ENCODE data around the gene XRCC6.

The XRCC6 gene

DNA sequence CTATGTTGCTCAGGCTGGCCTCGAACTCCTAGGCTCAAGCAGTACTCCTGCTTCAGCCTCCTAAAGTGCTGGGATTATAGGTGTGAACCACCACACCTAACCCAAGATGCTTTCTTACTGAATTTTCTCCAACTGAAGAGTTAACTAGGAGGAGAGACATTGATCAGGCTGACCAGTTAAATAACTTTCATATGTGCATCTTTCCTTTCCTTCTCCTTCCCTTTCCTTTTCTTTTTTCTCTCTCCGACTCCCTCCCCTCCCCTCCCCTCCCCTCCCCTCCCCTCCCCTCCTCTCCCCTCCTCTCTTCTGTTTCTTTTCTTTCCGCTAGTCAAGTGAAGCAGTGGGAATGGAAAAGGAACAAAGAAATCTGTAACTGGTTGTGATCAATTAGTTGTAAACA, 26.7 kb downstream of the XRCC6 start:
- Histone ChIP-seq H4K8ac (ENCODE audit: low read depth, low read length) (no peak overlapping the region), H2AK5ac (ENCODE audit: low read length) (no peak overlapping the region), H3K18ac (ENCODE audit: low read length) (no peak overlapping the region), H3K27me3 (ENCODE audit: insufficient read depth, low read length) (no peaks in the 10 kb centered on the region), H3K4me1 (ENCODE audit: control insufficient read depth in 1 of 2, insufficient read depth in 2 of 2, low read length in 2 of 2) (no peaks in the 10 kb centered on the region), H3K36me3 (ENCODE audit: control insufficient read depth in 1 of 2, insufficient read depth in 2 of 2, low read length in 2 of 2) (peaks cover 48 to 63% of the 10 kb centered on the region in 2 experiments), H4K91ac (ENCODE audit: low read depth, low read length) (no peak overlapping the region), H2BK120ac (ENCODE audit: insufficient read depth, low read length, poor library complexity) (no peak overlapping the region), H3K9ac (ENCODE audit: low read length) (no peak overlapping the region), H3K4me2 (ENCODE audit: low read length) (no peak overlapping the region), H2BK5ac (ENCODE audit: low read depth, low read length, poor library complexity) (no peak overlapping the region), H3K79me1 (ENCODE audit: low read length) (no peaks in the 10 kb centered on the region), H2BK12ac (ENCODE audit: low read length) (no peak overlapping the region), H3K27ac (ENCODE audit: low read depth, low read length) (no peak overlapping the region), H3K23ac (ENCODE audit: low read length) (no peak overlapping the region), H3K4me3 (ENCODE audit: low read depth, low read length) (no peak overlapping the region), H4K12ac (ENCODE audit: low read depth, low read length) (no peak overlapping the region), H3K79me2 (ENCODE audit: control insufficient read depth, insufficient read depth, low read length, poor library complexity) (no peaks in the 10 kb centered on the region), H2AFZ (ENCODE audit: insufficient read depth, low read length, poor library complexity) (no peak overlapping the region), H3K4ac (ENCODE audit: low read depth, low read length) (no peak overlapping the region), H3K14ac (ENCODE audit: low read length) (no peak overlapping the region), H3K9me3 (ENCODE audit: insufficient read depth, low read depth, low read length) (no peaks in the 10 kb centered on the region)
- no CpG with 5 or more reads among the region's 3 CpGs for WGBS (ENCODE audit: extremely low coverage, insufficient coverage, insufficient read length)
- DNase-seq = no peak

DNA sequence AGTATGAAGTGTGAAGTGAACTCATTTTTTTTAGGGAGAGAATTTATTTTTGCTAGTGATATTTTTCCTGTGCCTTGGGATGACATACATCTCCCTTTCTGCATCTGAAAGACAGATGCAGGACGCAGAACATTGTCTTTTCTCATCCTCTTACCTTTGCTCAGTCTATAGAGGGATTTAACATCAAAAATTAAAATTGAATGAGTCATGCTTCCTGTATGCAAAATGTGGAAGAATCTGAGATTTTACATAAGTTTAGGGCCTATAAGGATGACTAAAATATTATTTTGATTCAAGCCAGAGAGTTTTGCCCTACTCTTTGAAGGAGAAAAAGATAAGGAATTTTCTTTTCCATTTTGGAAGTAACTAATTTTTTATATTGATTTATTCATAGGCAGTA, 27.3 kb downstream of the XRCC6 start:
- no peak overlapping the region for H2AK5ac ChIP-seq (ENCODE audit: low read length)
- H3K27me3 ChIP-seq (ENCODE audit: insufficient read depth, low read length) = no peaks in the 10 kb centered on the region
- DNase-seq = no peak
- H3K18ac ChIP-seq (ENCODE audit: low read length) = no peak overlapping the region
- H4K91ac ChIP-seq (ENCODE audit: low read depth, low read length) = no peak overlapping the region
- H3K4ac ChIP-seq (ENCODE audit: low read depth, low read length) = no peak overlapping the region
- no peak overlapping the region for H4K8ac ChIP-seq (ENCODE audit: low read depth, low read length)
- H3K23ac ChIP-seq (ENCODE audit: low read length) = no peak overlapping the region
- no peaks in the 10 kb centered on the region for H3K79me1 ChIP-seq (ENCODE audit: low read length)
- no peaks in the 10 kb centered on the region for H3K79me2 ChIP-seq (ENCODE audit: control insufficient read depth, insufficient read depth, low read length, poor library complexity)
- H3K9ac ChIP-seq (ENCODE audit: low read length) = no peak overlapping the region
- H3K4me2 ChIP-seq (ENCODE audit: low read length) = no peak overlapping the region
- no peak overlapping the region for H2AFZ ChIP-seq (ENCODE audit: insufficient read depth, low read length, poor library complexity)
- H3K4me1 ChIP-seq (ENCODE audit: control insufficient read depth in 1 of 2, insufficient read depth in 2 of 2, low read length in 2 of 2) = no peaks in the 10 kb centered on the region
- no peak overlapping the region for H3K4me3 ChIP-seq (ENCODE audit: low read depth, low read length)
- WGBS (ENCODE audit: extremely low coverage, insufficient coverage, insufficient read length) = no CpG with 5 or more reads among the region's 1 CpG
- no peak overlapping the region for H4K12ac ChIP-seq (ENCODE audit: low read depth, low read length)
- no peak overlapping the region for H3K27ac ChIP-seq (ENCODE audit: low read depth, low read length)
- no peaks in the 10 kb centered on the region for H3K9me3 ChIP-seq (ENCODE audit: insufficient read depth, low read depth, low read length)
- no peak overlapping the region for H2BK120ac ChIP-seq (ENCODE audit: insufficient read depth, low read length, poor library complexity)
- H3K36me3 ChIP-seq (ENCODE audit: control insufficient read depth in 1 of 2, insufficient read depth in 2 of 2, low read length in 2 of 2) = peaks cover 49 to 64% of the 10 kb centered on the region in 2 experiments
- H2BK12ac ChIP-seq (ENCODE audit: low read length) = no peak overlapping the region
- H3K14ac ChIP-seq (ENCODE audit: low read length) = no peak overlapping the region
- H2BK5ac ChIP-seq (ENCODE audit: low read depth, low read length, poor library complexity) = no peak overlapping the region

DNA sequence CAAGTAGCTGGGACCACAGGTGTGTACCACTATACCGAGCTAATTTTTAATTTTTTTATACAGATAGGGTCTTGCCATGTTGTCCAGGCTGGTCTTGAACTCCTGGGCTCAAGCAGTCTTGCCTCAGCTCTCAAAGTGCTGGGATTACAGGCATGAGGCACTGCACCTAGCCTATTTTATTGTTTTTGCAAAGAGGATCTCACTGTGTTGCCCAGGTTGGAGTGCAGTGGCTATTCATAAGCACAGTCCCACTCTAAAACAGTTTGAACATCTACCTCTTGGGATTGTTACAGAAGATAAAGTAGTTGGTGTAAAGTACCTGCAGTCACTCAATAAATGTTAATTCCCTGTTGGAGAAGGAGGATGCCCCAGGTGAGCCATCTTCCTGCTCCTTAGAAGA, 29.1 kb downstream of the XRCC6 start:
- no peaks in the 10 kb centered on the region for H3K79me2 ChIP-seq (ENCODE audit: control insufficient read depth, insufficient read depth, low read length, poor library complexity)
- H4K8ac ChIP-seq (ENCODE audit: low read depth, low read length) = no peak overlapping the region
- H2BK5ac ChIP-seq (ENCODE audit: low read depth, low read length, poor library complexity) = no peak overlapping the region
- H3K4ac ChIP-seq (ENCODE audit: low read depth, low read length) = no peak overlapping the region
- no peak overlapping the region for H3K27ac ChIP-seq (ENCODE audit: low read depth, low read length)
- no peak overlapping the region for H3K9ac ChIP-seq (ENCODE audit: low read length)
- H2AFZ ChIP-seq (ENCODE audit: insufficient read depth, low read length, poor library complexity) = no peak overlapping the region
- no peak overlapping the region for H2AK5ac ChIP-seq (ENCODE audit: low read length)
- H3K27me3 ChIP-seq (ENCODE audit: insufficient read depth, low read length) = no peaks in the 10 kb centered on the region
- no peaks in the 10 kb centered on the region for H3K9me3 ChIP-seq (ENCODE audit: insufficient read depth, low read depth, low read length)
- H3K4me1 ChIP-seq (ENCODE audit: control insufficient read depth in 1 of 2, insufficient read depth in 2 of 2, low read length in 2 of 2) = no peaks in the 10 kb centered on the region
- WGBS (ENCODE audit: extremely low coverage, insufficient coverage, insufficient read length) = no CpG with 5 or more reads among the region's 1 CpG
- H3K79me1 ChIP-seq (ENCODE audit: low read length) = no peaks in the 10 kb centered on the region
- H3K4me2 ChIP-seq (ENCODE audit: low read length) = no peak overlapping the region
- H3K23ac ChIP-seq (ENCODE audit: low read length) = no peak overlapping the region
- DNase-seq = no peak
- H3K18ac ChIP-seq (ENCODE audit: low read length) = no peak overlapping the region
- H2BK120ac ChIP-seq (ENCODE audit: insufficient read depth, low read length, poor library complexity) = no peak overlapping the region
- H2BK12ac ChIP-seq (ENCODE audit: low read length) = no peak overlapping the region
- no peak overlapping the region for H3K14ac ChIP-seq (ENCODE audit: low read length)
- H4K12ac ChIP-seq (ENCODE audit: low read depth, low read length) = no peak overlapping the region
- H4K91ac ChIP-seq (ENCODE audit: low read depth, low read length) = no peak overlapping the region
- H3K4me3 ChIP-seq (ENCODE audit: low read depth, low read length) = no peak overlapping the region
- H3K36me3 ChIP-seq (ENCODE audit: control insufficient read depth in 1 of 2, insufficient read depth in 2 of 2, low read length in 2 of 2) = peaks cover 55 to 76% of the 10 kb centered on the region in 2 experiments

DNA sequence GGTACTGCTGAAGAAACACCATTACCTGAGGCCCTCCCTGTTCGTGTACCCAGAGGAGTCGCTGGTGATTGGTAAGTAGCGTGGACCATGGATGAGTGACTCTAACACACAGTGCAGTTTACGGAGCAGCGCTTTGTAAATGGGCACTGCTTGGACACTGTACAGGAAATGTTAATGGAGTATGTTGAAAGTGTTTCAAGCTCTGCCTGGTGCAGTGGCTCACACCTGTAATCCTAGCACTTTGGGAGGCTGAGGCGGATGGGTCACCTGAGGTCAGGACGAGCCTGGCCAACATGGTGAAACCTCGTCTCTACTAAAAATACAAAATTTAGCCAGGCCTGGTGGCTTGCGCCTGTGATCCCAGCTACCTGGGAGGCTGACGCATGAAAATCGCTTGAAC, 29.7 kb downstream of the XRCC6 start:
- no peak overlapping the region for H3K9ac ChIP-seq (ENCODE audit: low read length)
- no peak overlapping the region for H2AFZ ChIP-seq (ENCODE audit: insufficient read depth, low read length, poor library complexity)
- no peak overlapping the region for H2BK5ac ChIP-seq (ENCODE audit: low read depth, low read length, poor library complexity)
- H3K9me3 ChIP-seq (ENCODE audit: insufficient read depth, low read depth, low read length) = no peaks in the 10 kb centered on the region
- H2AK5ac ChIP-seq (ENCODE audit: low read length) = no peak overlapping the region
- no peak overlapping the region for H3K18ac ChIP-seq (ENCODE audit: low read length)
- no peak overlapping the region for H2BK12ac ChIP-seq (ENCODE audit: low read length)
- H4K8ac ChIP-seq (ENCODE audit: low read depth, low read length) = no peak overlapping the region
- no peak overlapping the region for H3K27ac ChIP-seq (ENCODE audit: low read depth, low read length)
- no peak overlapping the region for H3K4me2 ChIP-seq (ENCODE audit: low read length)
- H2BK120ac ChIP-seq (ENCODE audit: insufficient read depth, low read length, poor library complexity) = no peak overlapping the region
- H3K4me3 ChIP-seq (ENCODE audit: low read depth, low read length) = no peak overlapping the region
- no peaks in the 10 kb centered on the region for H3K79me1 ChIP-seq (ENCODE audit: low read length)
- DNase-seq = no peak
- no peaks in the 10 kb centered on the region for H3K79me2 ChIP-seq (ENCODE audit: control insufficient read depth, insufficient read depth, low read length, poor library complexity)
- H3K27me3 ChIP-seq (ENCODE audit: insufficient read depth, low read length) = no peaks in the 10 kb centered on the region
- H4K12ac ChIP-seq (ENCODE audit: low read depth, low read length) = no peak overlapping the region
- H3K14ac ChIP-seq (ENCODE audit: low read length) = no peak overlapping the region
- H3K23ac ChIP-seq (ENCODE audit: low read length) = no peak overlapping the region
- H3K4ac ChIP-seq (ENCODE audit: low read depth, low read length) = no peak overlapping the region
- no peaks in the 10 kb centered on the region for H3K4me1 ChIP-seq (ENCODE audit: control insufficient read depth in 1 of 2, insufficient read depth in 2 of 2, low read length in 2 of 2)
- no CpG with 5 or more reads among the region's 11 CpGs for WGBS (ENCODE audit: extremely low coverage, insufficient coverage, insufficient read length)
- H3K36me3 ChIP-seq (ENCODE audit: control insufficient read depth in 1 of 2, insufficient read depth in 2 of 2, low read length in 2 of 2) = peaks cover 56 to 73% of the 10 kb centered on the region in 2 experiments
- no peak overlapping the region for H4K91ac ChIP-seq (ENCODE audit: low read depth, low read length)
